Measurements from ENCODE around the gene CEP72.
"Not testable (repeated sequence)": the region's sequence is repeated elsewhere in the genome, so short reads cannot be mapped to it uniquely, and the experiment has no call there.

CEP72 gene

GRCh38 chr5:600886-601541, 11.1 kb upstream of the CEP72 start:
- DNase-seq: no peak

GRCh38 chr5:601771-602465, 10.2 kb upstream of the CEP72 start:
- no peak for DNase-seq

- no peak for DNase-seq
Measured at GRCh38 chr5:602466-603035, 9.6 kb upstream of the CEP72 start.

- no peak for DNase-seq
Measured at GRCh38 chr5:603081-603998, 8.8 kb upstream of the CEP72 start.

- DNase-seq: no peak
Measured at GRCh38 chr5:604391-604831, 7.7 kb upstream of the CEP72 start.

GRCh38 chr5:605090-605489, 7.0 kb upstream of the CEP72 start:
- not testable (repeated sequence) for DNase-seq

GRCh38 chr5:606061-606460, 6.1 kb upstream of the CEP72 start:
- no peak for DNase-seq

GRCh38 chr5:606526-607399, 5.4 kb upstream of the CEP72 start:
- no peak for DNase-seq

GRCh38 chr5:607541-608428, 4.4 kb upstream of the CEP72 start:
- no peak for DNase-seq

- no peak for DNase-seq
Measured at GRCh38 chr5:608429-609370, 3.4 kb upstream of the CEP72 start.

GRCh38 chr5:609506-609905, 2.6 kb upstream of the CEP72 start:
- no peak for DNase-seq

- no peak for DNase-seq
Measured at GRCh38 chr5:610011-610743, 2.0 kb upstream of the CEP72 start.

GRCh38 chr5:610744-611730, 1.1 kb upstream of the CEP72 start:
- no peak for DNase-seq

- DNase-seq: no peak
Measured at GRCh38 chr5:612498-613424, 621 bp downstream of the CEP72 start.

GRCh38 chr5:616484-617039, 4.4 kb downstream of the CEP72 start:
- no peak for DNase-seq

GRCh38 chr5:617896-618295, 5.8 kb downstream of the CEP72 start:
- no peak for DNase-seq
